Astrocyte (in vitro differentiated cells and primary cell): ENCODE measurements around the gene ZNF784.

ENCODE experiments used
- EZH2 ChIP-seq: IDR thresholded peaks from 2 replicates; pipeline ENCODE4 v1.6.1; 2012; ENCODE audit warnings: mild to moderate bottlenecking, low read length, inconsistent platforms; ENCODE audit not compliant: insufficient read depth
- TF ChIP-seq, protein P1 (sequence below): IDR thresholded peaks from 2 replicates; pipeline ENCODE4 v1.5.1; 2011; ENCODE audit warnings: low read depth, mild to moderate bottlenecking, inconsistent platforms, low read length, moderate library complexity; ENCODE audit not compliant: insufficient read depth

DNA sequence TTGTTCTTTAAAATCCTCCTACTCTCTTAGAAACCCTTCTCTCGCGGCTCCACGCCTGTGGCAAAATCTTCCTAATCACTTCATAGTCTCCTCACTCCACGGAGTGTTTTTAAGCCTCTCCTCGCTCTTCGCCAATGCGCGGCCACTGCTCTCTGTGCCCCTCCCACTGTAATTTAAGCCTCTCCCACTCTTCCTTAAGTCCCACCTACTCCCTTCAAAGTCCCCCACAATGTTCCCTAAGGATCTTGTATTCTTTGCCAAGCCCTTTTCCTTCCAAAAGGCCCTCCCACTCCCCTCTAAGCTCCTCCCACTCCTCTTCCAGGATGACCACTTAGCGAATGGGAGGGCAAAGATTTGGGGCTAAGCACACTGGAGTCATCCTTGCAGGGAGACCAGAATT is 26.3 kb downstream of the ZNF784 start:
- TF ChIP-seq EZH2 = no peak
- TF ChIP-seq, protein P1, sequence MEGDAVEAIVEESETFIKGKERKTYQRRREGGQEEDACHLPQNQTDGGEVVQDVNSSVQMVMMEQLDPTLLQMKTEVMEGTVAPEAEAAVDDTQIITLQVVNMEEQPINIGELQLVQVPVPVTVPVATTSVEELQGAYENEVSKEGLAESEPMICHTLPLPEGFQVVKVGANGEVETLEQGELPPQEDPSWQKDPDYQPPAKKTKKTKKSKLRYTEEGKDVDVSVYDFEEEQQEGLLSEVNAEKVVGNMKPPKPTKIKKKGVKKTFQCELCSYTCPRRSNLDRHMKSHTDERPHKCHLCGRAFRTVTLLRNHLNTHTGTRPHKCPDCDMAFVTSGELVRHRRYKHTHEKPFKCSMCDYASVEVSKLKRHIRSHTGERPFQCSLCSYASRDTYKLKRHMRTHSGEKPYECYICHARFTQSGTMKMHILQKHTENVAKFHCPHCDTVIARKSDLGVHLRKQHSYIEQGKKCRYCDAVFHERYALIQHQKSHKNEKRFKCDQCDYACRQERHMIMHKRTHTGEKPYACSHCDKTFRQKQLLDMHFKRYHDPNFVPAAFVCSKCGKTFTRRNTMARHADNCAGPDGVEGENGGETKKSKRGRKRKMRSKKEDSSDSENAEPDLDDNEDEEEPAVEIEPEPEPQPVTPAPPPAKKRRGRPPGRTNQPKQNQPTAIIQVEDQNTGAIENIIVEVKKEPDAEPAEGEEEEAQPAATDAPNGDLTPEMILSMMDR = no peak
